ENCODE data around the gene CDX2. TPM values are rescaled to one million over a fixed set of nuclear protein-coding genes. Genes with fewer than 3 reads are reported as not detected.

The CDX2 gene
- total and polyA plus RNA-seq, 2 experiments from 2014 or later: 34.6 to 60.6 TPM

- Histone ChIP-seq H3K4me1 (ENCODE audit: insufficient read depth) (no peaks in the 10 kb centered on the region), H3K79me2 (no peaks in the 10 kb centered on the region), H3K36me3 (replicated peaks; ENCODE audit: insufficient read depth, low read depth) (no peaks in the 10 kb centered on the region), H3K9me2 (replicated peaks; ENCODE audit: insufficient read depth) (no peaks in the 10 kb centered on the region), H3K4me2 (no peak overlapping the region), H3K9me3 (ENCODE audit: low read depth) (no peaks in the 10 kb centered on the region), H4K20me1 (ENCODE audit: insufficient read depth, poor library complexity, severe bottlenecking) (no peaks in the 10 kb centered on the region), H3K27ac (no peak overlapping the region), H2AFZ (no peak overlapping the region), H3K27me3 (no peaks in the 10 kb centered on the region), H3K4me3 (no peak overlapping the region)
- no peak for TF ChIP-seq CTCF (IDR thresholded peaks at IDR 0.05; ENCODE audit: poor library complexity)
- TF ChIP-seq EZH2phosphoT487 (IDR thresholded peaks at IDR 0.05; ENCODE audit: low read depth, severe bottlenecking, unreplicated experiment): no peak
- no peak for TF ChIP-seq EZH2 (IDR thresholded peaks at IDR 0.05; ENCODE audit: borderline replicate concordance)
- no peak for DNase-seq (ENCODE audit: low spot score)
- 42% methylated on average over 5 of the region's 5 CpGs for WGBS (ENCODE audit: low lambda C conversion rate, missing lambda C conversion rate)
Observed at GRCh38 chr13:28000567-28000966, 31.5 kb upstream of the CDX2 start.

GRCh38 chr13:27997904-27998522 lies 28.9 kb upstream of the CDX2 start:
- Histone ChIP-seq H3K4me1 (ENCODE audit: insufficient read depth) (no peaks in the 10 kb centered on the region), H3K27me3 (no peaks in the 10 kb centered on the region), H3K4me3 (no peak overlapping the region), H3K9me2 (replicated peaks; ENCODE audit: insufficient read depth) (no peaks in the 10 kb centered on the region), H2AFZ (no peak overlapping the region), H3K36me3 (replicated peaks; ENCODE audit: insufficient read depth, low read depth) (no peaks in the 10 kb centered on the region), H3K27ac (no peak overlapping the region), H3K4me2 (no peak overlapping the region), H3K9me3 (ENCODE audit: low read depth) (no peaks in the 10 kb centered on the region), H3K79me2 (no peaks in the 10 kb centered on the region), H4K20me1 (ENCODE audit: insufficient read depth, poor library complexity, severe bottlenecking) (no peaks in the 10 kb centered on the region)
- 34% methylated on average over 7 of the region's 7 CpGs for WGBS (ENCODE audit: low lambda C conversion rate, missing lambda C conversion rate)
- TF ChIP-seq EZH2phosphoT487 (IDR thresholded peaks at IDR 0.05; ENCODE audit: low read depth, severe bottlenecking, unreplicated experiment) (no peak), CTCF (IDR thresholded peaks at IDR 0.05; ENCODE audit: poor library complexity) (peak; percentile 64)
- DNase-seq (ENCODE audit: low spot score): peak; percentile 72

DNA sequence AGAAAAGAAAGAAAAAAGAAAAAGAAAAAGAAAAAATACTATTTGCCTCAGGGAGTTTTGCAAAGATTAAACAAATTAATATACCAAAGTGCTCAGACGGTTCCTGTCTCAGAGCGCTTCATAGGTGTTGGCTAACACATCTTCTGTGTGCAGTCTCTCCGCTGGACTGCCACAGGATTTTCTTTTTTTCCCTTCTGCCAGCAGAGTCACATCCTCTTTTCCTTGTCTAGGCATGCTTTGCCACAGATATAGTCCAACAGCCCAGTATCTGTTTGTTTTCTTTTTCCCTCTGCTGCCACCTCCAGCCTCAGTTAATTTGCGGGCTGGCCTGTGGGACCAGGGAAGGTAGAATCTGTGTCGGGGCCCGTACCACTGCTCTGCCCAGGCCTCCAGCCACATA lies 22.8 kb upstream of the CDX2 start:
- Histone ChIP-seq H3K27ac (no peak overlapping the region), H3K36me3 (replicated peaks; ENCODE audit: insufficient read depth, low read depth) (no peaks in the 10 kb centered on the region), H3K27me3 (peaks cover 4% of the 10 kb centered on the region), H3K4me1 (ENCODE audit: insufficient read depth) (no peaks in the 10 kb centered on the region), H2AFZ (no peak overlapping the region), H3K9me3 (ENCODE audit: low read depth) (no peaks in the 10 kb centered on the region), H3K9me2 (replicated peaks; ENCODE audit: insufficient read depth) (no peaks in the 10 kb centered on the region), H3K79me2 (no peaks in the 10 kb centered on the region), H3K4me3 (no peak overlapping the region), H4K20me1 (ENCODE audit: insufficient read depth, poor library complexity, severe bottlenecking) (no peaks in the 10 kb centered on the region), H3K4me2 (no peak overlapping the region)
- no peak for TF ChIP-seq EZH2 (IDR thresholded peaks at IDR 0.05; ENCODE audit: borderline replicate concordance)
- no peak for TF ChIP-seq EZH2phosphoT487 (IDR thresholded peaks at IDR 0.05; ENCODE audit: low read depth, severe bottlenecking, unreplicated experiment)
- no peak for DNase-seq (ENCODE audit: low spot score)
- 83% methylated on average over 6 of the region's 6 CpGs for WGBS (ENCODE audit: low lambda C conversion rate, missing lambda C conversion rate)

DNA sequence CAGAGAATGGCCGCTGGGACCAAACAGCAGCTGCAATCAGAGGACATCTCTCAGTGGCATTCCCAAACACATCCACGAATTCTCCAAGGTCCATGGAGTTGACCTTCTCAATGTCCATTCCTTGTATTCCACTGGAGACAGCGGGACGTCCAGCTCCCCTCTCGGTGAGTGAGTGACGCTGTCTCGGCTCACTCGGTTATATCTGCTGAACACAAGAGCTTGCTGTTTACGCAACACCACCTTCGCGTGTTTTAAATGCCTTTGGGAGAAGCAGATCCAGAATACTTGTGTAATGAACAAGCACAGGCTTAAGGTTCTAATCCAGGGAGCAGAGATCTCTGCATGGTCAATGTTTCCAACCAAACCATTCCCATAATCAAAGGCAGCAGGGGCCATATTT lies 19.4 kb upstream of the CDX2 start, which contains the start of gene URAD:
Gene URAD (minus strand): TSS at position 174 of the 400 bp plus-strand sequence. CDS start 56 bp downstream, at position 118.
- Histone ChIP-seq H3K4me2 (no peak within 1 kb of the TSS), H3K4me1 (ENCODE audit: insufficient read depth) (no peaks in the 10 kb centered on the region), H3K79me2 (peaks cover under 1% of the 10 kb centered on the region), H3K36me3 (replicated peaks; ENCODE audit: insufficient read depth, low read depth) (no peaks in the 10 kb centered on the region), H2AFZ (no peak within 1 kb of the TSS), H3K27me3 (peaks cover 6% of the 10 kb centered on the region), H3K9me3 (ENCODE audit: low read depth) (no peaks in the 10 kb centered on the region), H3K4me3 (no peak within 1 kb of the TSS), H3K27ac (no peak within 1 kb of the TSS), H4K20me1 (ENCODE audit: insufficient read depth, poor library complexity, severe bottlenecking) (no peaks in the 10 kb centered on the region), H3K9me2 (replicated peaks; ENCODE audit: insufficient read depth) (no peaks in the 10 kb centered on the region)
- peak; percentile 55 for DNase-seq (ENCODE audit: low spot score)
- no peak for TF ChIP-seq CTCF (IDR thresholded peaks at IDR 0.05; ENCODE audit: poor library complexity)
- 63% methylated on average over 11 of the region's 11 CpGs for WGBS (ENCODE audit: low lambda C conversion rate, missing lambda C conversion rate)
